GM12865 (cell line): ENCODE data around the gene RIMS4.
"Not testable (repeated sequence)": the region's sequence is repeated elsewhere in the genome, so short reads cannot be mapped to it uniquely, and the experiment has no call there.

Experiments
- DNase-seq: peaks from one replicate; pipeline ENCODE4 v3.0.0; 2010; ENCODE audit warnings: low read depth
- H3K4me3 ChIP-seq: 2 replicates; pipeline ENCODE4 v1.5.1; 2011; ENCODE audit warnings: mild to moderate bottlenecking, low read depth, low read length, control low read depth
- CTCF ChIP-seq: IDR thresholded peaks from 2 replicates; pipeline ENCODE4 v1.5.1; 2011; ENCODE audit warnings: low read length, control low read depth, low read depth, inconsistent platforms; ENCODE audit not compliant: insufficient read depth; ENCODE audit errors: missing control alignments

Gene RIMS4

GRCh38 chr20:44770484-44771171 lies 39.7 kb downstream of the RIMS4 start:
- H3K4me3 ChIP-seq, result no peak overlapping the region
- no peak for DNase-seq
- TF ChIP-seq CTCF, result no peak

- no peak for TF ChIP-seq CTCF
- H3K4me3 ChIP-seq, result no peak overlapping the region
- DNase-seq, result no peak
These were observed 40.9 kb downstream of the RIMS4 start for GRCh38 chr20:44769481-44769863.

DNA sequence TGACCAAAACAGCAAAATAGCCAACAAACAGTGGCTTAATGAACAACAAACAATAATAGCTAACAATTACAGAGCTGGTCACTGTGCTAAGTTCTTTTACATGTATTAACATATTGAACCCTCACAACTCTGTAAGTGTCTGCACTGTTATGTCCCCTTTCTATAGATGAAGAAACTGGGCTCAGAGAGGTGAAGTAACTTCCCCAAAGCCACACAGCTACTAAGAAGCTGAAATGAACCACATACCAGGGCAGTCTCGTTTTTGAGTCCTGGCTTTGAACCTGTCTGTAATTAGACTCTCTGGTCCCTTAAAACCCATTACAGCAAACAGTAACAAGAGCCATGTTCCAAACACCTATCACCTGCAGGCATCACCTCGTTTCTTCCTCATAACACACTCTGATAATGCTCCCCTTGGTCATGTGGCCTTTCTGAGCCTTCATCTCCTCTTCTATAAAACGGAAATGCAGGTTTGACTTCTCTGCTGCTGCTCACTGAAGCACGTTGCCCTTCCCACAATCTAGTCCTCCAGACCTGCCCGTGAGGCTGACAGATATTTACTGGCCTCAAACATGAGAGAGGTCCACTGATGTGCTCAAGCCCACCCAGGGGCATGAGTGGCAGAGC lies 41.4 kb downstream of the RIMS4 start:
- no peak overlapping the region for H3K4me3 ChIP-seq
- DNase-seq, result no peak
- TF ChIP-seq CTCF, result no peak

- DNase-seq, result no peak
- no peak overlapping the region for H3K4me3 ChIP-seq
- TF ChIP-seq CTCF, result no peak
These were observed 42.1 kb downstream of the RIMS4 start for GRCh38 chr20:44768256-44768655.

GRCh38 chr20:44765701-44766347 lies 44.5 kb downstream of the RIMS4 start:
- no peak for DNase-seq
- no peak overlapping the region for H3K4me3 ChIP-seq
- TF ChIP-seq CTCF, result no peak

DNA sequence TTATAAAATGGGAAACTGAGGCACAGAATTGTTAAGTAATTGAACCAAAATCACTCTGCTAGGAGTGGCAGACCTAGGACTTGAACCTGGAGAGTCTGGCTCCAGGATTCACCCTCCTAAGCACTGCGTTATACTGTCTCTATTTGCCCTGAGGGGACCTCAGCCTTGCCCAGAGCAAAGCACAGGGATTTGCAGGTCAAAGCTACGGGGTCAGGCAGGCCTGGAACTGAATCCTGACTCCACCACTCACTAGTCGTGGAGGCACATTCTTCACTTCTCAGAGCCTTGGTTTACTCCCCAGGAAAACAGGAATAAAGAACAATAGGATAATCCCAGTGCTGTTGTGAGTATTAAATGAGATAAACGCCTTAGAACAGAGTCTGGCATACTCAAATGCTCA lies 45.3 kb downstream of the RIMS4 start:
- H3K4me3 ChIP-seq, result no peak overlapping the region
- no peak for TF ChIP-seq CTCF
- no peak for DNase-seq

GRCh38 chr20:44763798-44764197 lies 46.5 kb downstream of the RIMS4 start:
- H3K4me3 ChIP-seq, DNase-seq: not testable (repeated sequence)
